NCI-H82 (cell line): Measurements from ENCODE around the gene CCDC69.
"Not testable (repeated sequence)": the region's sequence is repeated elsewhere in the genome, so short reads cannot be mapped to it uniquely, and the experiment has no call there.

Experiments
- DNase-seq: peaks from one replicate; lab custom pipeline; 2025; lab: John Stamatoyannopoulos, UW

CCDC69 gene

DNA sequence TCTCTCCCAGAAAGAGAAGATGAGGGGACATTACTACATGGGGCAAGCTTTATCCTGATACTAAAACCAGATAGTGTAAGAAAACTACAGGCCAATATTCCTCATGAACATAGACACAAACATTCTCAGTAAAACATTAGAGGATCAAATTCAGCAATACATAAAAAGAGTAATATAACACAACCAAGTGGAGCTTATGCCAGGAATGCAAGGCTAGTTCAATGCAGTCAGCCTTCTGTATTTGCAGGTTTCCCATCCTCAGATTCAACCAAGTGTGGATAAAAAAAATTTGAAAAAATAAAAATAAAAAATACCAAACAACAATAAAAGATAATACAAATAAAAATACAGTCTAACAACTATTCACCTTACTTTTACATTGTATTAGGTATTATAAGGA lies 31.3 kb downstream of the CCDC69 start:
- DNase-seq, result no peak

DNA sequence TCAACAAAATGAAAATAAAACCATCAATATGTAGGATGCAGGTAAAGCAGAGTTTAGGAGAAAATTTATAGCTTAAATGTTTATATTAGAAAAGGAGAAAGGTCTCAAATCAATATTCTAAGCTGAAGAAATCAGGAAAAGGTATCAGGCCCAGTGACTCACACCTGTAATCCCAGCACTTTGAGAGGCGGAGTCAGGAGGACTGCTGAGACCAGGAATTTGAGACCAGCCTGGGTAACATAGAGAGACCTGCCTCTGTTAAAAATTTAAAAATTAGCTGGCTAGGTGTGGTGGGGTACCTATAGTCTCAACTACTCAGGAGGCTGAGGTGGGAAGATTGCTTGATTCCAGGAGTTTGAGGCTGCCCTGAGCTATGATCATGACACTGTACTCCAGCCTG lies 32.2 kb downstream of the CCDC69 start:
- no peak for DNase-seq

DNA sequence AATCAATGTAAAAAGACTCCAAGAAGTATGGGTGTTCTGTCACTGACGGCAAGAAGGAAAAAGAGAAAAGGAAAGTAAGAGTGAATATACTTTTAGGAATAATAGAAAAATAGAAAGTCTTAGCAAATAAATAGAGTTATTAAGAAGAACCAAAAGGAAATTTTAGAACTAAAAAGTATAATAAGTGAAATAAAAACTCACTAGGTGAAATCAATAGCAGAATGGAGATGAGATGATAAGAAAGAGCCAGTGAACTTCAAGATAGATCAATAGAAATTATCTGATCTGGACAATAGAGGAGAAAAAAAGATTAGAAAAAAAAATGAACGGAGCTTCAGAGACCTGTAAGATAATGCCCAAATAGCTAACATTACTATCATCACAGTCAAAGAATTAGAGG lies 34.7 kb downstream of the CCDC69 start:
- no peak for DNase-seq

DNA sequence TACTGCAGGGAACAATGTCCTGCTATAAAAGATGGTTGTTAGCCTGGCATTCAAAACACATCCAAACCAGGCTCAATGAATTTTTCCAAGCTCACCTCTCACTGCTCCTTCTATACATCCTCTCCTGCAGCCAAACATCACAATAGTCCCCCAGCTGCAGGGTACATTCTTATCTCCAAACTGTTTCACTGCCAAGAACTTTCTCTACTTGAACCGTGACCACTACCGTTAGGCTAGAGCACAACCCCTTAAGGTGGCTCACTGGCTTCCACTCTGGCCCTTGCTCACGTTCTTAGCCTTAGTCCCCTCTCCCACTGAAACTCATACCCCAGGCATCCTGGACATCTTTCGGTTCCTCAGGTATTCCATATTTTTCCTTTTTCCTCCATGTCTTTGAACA lies 37.4 kb downstream of the CCDC69 start:
- no peak for DNase-seq

- no peak for DNase-seq
Measured at GRCh38 chr5:151186052-151186451, 37.8 kb downstream of the CCDC69 start.

DNA sequence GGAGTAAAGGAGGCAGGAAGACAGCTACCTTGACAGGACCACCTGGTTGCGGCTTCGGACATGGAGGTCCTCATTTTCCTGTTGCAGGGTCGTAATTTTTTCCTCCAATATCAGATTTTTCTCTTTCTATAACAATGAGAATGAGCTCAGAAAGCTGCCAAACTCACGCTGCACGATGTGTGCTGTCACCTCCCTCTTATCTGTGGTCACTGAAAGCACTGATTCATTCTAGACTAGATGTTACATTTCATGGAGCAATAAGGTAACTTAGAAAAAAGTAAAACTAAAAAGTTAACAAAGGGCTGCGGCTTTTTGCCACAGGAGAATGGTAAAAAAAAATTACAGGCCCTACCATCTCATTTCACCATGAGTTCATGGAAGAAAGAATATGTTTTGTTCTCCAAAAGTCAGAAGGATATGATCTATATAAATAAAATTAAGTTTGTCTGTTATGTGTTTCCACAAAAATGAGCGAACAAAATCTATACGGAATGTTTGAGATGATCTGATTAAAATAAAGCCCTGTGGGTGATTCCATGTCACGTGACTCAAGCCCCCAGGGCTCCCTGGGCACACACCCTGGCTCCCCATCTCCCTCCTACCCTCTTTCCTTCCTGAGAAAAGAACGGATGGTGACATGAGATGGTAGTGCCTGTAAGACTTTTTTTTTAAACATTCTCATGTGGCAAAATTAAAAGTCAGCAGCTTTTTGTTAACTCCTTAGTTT lies 39.4 kb downstream of the CCDC69 start:
- no peak for DNase-seq

- no peak for DNase-seq
Measured at GRCh38 chr5:151183456-151184245, 40.2 kb downstream of the CCDC69 start.

DNA sequence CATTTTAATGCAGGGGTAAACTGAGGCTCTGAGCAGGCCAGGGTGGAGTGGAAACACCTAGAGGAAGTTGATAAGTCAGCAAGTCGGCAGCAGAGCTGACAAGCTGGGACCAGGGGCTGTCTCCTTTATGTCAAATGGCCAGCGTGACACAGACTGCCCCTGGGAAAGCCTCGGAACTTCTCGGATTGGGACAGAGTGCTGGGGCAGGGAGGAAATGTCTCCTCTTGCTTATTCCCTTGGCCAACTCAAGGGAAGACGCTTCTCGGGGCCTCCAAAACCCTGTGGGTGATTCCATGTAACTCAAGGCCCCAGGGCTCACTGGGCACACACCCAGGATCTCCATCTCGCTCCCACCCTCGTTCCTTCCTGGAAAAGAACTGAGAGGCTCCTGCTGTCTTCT lies 40.9 kb downstream of the CCDC69 start:
- DNase-seq, result no peak

DNA sequence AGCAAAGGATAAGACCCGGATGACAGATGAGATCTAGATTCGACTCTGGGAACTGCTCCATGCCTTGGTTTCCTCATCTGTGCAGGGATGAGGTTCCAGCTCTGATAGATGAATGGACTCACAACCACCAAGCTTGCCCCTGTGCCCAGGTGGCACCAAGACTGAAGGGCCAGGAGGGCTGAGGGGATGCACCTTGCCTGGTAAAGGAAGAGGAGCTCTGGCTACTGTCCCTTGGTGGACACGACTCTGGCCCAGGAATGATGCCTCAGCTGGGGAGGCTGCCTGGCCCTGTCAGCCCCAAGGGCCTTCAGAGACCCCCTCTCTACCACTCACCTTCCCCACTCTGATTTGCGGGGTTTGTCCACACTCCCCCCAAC lies 41.4 kb downstream of the CCDC69 start:
- DNase-seq, result no peak

DNA sequence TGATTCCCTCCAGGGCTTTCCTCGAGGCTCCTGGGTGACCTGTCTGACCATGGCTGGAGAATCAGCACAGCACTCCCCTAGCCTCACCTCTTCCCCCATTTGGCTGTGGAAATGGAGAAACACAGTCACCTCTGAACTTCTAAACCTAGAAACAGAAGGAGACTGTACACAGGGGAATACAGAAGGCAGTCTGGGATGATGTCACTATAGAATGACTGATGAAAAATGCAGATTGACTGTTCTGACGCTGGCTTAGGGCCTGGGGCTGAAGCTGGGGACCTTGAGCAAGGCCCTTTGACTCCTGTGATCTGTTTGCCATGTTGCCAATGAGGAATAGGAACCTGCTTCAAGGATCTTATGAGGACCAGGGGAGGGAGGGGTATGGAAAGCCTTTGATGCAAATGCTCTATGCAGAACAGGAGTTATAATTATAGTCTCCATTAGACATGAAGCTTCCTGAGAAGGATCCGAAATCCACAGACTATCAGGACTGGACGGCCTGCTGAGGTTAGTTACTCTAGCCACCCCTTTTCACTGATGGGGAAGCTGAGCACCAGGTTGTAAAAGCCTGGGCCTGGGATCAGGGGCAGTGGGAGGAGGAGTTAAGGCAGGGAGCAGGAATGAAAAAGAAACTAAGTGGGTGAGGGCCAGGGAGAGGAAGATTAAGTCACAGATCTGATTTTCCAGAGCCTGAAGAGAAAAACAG lies 41.9 kb downstream of the CCDC69 start:
- DNase-seq, result peak; percentile 53

- DNase-seq, result no peak
Measured at GRCh38 chr5:151180291-151180690, 43.6 kb downstream of the CCDC69 start.

GRCh38 chr5:151179489-151179840 lies 44.4 kb downstream of the CCDC69 start:
- DNase-seq, result no peak

- no peak for DNase-seq
Measured at GRCh38 chr5:151178777-151179488, 45.0 kb downstream of the CCDC69 start.

- no peak for DNase-seq
Measured at GRCh38 chr5:151178372-151178771, 45.5 kb downstream of the CCDC69 start.

DNA sequence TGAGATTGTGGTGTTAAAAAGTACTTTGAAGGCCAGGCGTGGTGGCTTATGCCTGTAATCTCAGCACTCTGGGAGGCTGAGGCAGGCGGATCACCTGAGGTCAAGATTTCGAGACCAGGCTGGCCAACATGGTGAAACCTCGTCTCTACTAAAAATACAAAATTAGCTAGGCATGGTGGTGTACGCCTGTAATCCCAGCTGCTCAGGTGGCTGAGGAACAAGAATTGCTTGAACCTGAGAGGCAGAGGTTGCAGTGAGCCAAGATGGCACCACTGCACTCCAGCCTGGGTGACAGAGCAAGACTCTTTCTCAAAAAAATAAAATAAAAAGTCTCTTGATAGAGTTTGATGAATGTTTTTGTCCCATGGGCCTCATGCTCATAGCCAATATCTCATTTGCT lies 47.6 kb downstream of the CCDC69 start:
- DNase-seq, result not testable (repeated sequence)

- DNase-seq, result peak; percentile 97
Measured at GRCh38 chr5:151174612-151175101, 49.2 kb downstream of the CCDC69 start.

DNA sequence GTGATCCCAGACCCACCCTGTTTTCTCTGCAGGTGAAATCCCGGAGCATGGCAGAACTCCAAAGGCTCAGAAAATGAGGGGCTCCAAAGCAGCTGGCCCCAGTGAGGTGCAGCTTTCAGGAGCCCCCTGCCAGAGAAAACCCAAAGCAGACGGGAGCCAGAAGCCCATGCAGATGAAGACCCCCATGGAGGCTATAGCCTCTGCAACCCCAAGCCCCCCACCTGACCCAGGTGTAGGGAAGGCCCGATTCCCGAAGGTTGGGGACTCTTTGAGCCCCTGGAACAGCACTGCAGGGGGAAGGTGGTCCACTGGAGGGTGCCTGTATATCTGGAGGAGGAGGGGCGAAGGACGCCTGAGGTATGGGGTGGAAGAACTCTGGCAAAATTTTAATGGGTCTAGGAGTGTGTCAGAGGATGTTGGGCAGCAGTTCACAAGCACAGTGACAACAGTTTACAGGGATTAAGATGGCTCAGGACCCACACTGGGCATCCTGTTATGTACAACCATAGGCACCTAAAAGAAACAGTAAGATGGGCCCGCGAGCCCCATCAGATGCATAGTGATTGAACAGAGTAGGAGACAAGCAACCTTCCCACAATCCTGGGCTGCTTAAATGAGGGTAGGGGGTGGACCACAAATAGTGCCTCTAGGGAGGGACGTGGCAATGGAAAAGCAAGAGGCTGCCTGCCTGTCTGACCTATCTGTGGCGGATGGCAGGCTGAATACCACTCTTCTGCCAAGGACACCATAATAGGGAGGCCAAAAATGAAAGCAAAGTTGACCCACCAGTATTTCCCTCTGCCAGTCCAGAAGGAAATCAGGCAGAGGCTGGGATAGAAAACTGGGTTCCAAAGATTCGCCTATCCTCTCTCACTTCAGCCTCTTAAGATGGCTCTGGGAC lies 49.9 kb downstream of the CCDC69 start:
- peak; percentile 48 for DNase-seq

- DNase-seq, result no peak
Measured at GRCh38 chr5:151171529-151171928, 52.4 kb downstream of the CCDC69 start.

GRCh38 chr5:151168602-151169344 lies 55.1 kb downstream of the CCDC69 start:
- no peak for DNase-seq

- no peak for DNase-seq
Measured at GRCh38 chr5:151167022-151167421, 56.9 kb downstream of the CCDC69 start.
